Activated T-cell treated with anti-CD3 and anti-CD28 coated beads, Interleukin-2, amount 50 U/mL, for 4 hours (primary cell): ENCODE data around the gene NLRC5. TPM values are rescaled to one million over a fixed set of nuclear protein-coding genes. Genes with fewer than 3 reads are reported as not detected.
A peak's percentile ranks its signal among the peaks of the same experiment; 100 is the strongest.
"Not testable (repeated sequence)": the region's sequence is repeated elsewhere in the genome, so short reads cannot be mapped to it uniquely, and the experiment has no call there.

Experiments
- ATAC-seq, 2 donors: fragments of 200-7000 bp; cut with Tn5 transposase; one replicate each; pipeline ENCODE4 v1.10.0; 2021
- DNase-seq: peaks from one replicate; pipeline ENCODE4 v3.0.0-alpha.2; 2020
- H3K27me3 Mint-ChIP-seq: one replicate; pipeline ENCODE4 v1.8.0; 2021; ENCODE audit warnings: low read depth, mixed read lengths
- H3K36me3 Mint-ChIP-seq: one replicate; pipeline ENCODE4 v1.8.0; 2022; ENCODE audit warnings: mixed read lengths; ENCODE audit not compliant: insufficient read depth
- H3K4me1 Mint-ChIP-seq: one replicate; pipeline ENCODE4 v1.8.0; 2021; ENCODE audit warnings: low read depth, mixed read lengths
- H3K4me3 Mint-ChIP-seq: one replicate; pipeline ENCODE4 v1.8.0; 2021; ENCODE audit warnings: mild to moderate bottlenecking, moderate library complexity, mixed read lengths
- H3K9me3 Mint-ChIP-seq: one replicate; pipeline ENCODE4 v1.8.0; 2021; ENCODE audit warnings: mixed read lengths
- total RNA-seq, 3 donors: library from RNA; stranded (reverse); gene quantifications; one replicate each; pipeline ENCODE4 v1.2.1, GENCODE V29; 2021

The NLRC5 gene
- total RNA-seq, 3 donors from 2014 or later: 143 to 180 (median 158) TPM

- ATAC-seq (no peak), DNase-seq (no peak)
- no peaks in the 10 kb centered on the region for H3K27me3 Mint-ChIP-seq
- peaks cover 90% of the 10 kb centered on the region for H3K4me1 Mint-ChIP-seq
- peaks cover 16% of the 10 kb centered on the region for H3K36me3 Mint-ChIP-seq
- H3K4me3 Mint-ChIP-seq: peak overlapping the region; percentile 19
- no peaks in the 10 kb centered on the region for H3K9me3 Mint-ChIP-seq
Observed at GRCh38 chr16:56997264-56997663, 7.9 kb downstream of the NLRC5 start.

- no peak for DNase-seq
- H3K36me3 Mint-ChIP-seq: peaks cover 16% of the 10 kb centered on the region
- peak overlapping the region; percentile 35 for H3K4me3 Mint-ChIP-seq
- peaks cover 93% of the 10 kb centered on the region for H3K4me1 Mint-ChIP-seq
- ATAC-seq: no peak
- H3K9me3 Mint-ChIP-seq: no peaks in the 10 kb centered on the region
- no peaks in the 10 kb centered on the region for H3K27me3 Mint-ChIP-seq
Observed at GRCh38 chr16:56997931-56998330, 8.6 kb downstream of the NLRC5 start.

- H3K9me3 Mint-ChIP-seq: no peaks in the 10 kb centered on the region
- peaks cover 14% of the 10 kb centered on the region for H3K36me3 Mint-ChIP-seq
- peaks cover 93% of the 10 kb centered on the region for H3K4me1 Mint-ChIP-seq
- H3K4me3 Mint-ChIP-seq: no peak overlapping the region
- H3K27me3 Mint-ChIP-seq: no peaks in the 10 kb centered on the region
- DNase-seq (no peak), ATAC-seq (no peak)
Observed at GRCh38 chr16:56998352-56998751, 9.0 kb downstream of the NLRC5 start.

- ATAC-seq: no peak
- Mint-ChIP-seq H3K4me1 (peaks cover 93% of the 10 kb centered on the region), H3K27me3 (no peaks in the 10 kb centered on the region), H3K4me3 (peak overlapping the region; percentile 70), H3K9me3 (no peaks in the 10 kb centered on the region), H3K36me3 (peaks cover 18% of the 10 kb centered on the region)
- DNase-seq: no peak
Observed at GRCh38 chr16:56998861-56999260, 9.5 kb downstream of the NLRC5 start.

GRCh38 chr16:56999409-57000270 lies 10.3 kb downstream of the NLRC5 start:
- peaks cover 93% of the 10 kb centered on the region for H3K4me1 Mint-ChIP-seq
- H3K4me3 Mint-ChIP-seq: peak overlapping the region; percentile 70
- H3K36me3 Mint-ChIP-seq: peaks cover 24% of the 10 kb centered on the region
- ATAC-seq: peak; percentile 38 to 57
- no peaks in the 10 kb centered on the region for H3K27me3 Mint-ChIP-seq
- no peak for DNase-seq
- H3K9me3 Mint-ChIP-seq: no peaks in the 10 kb centered on the region

- Mint-ChIP-seq H3K27me3 (no peaks in the 10 kb centered on the region), H3K4me1 (peaks cover 95% of the 10 kb centered on the region), H3K9me3 (no peaks in the 10 kb centered on the region), H3K4me3 (peak overlapping the region; percentile 70), H3K36me3 (peaks cover 28% of the 10 kb centered on the region)
- peak; percentile 79 to 90 for ATAC-seq
- DNase-seq: peak; percentile 47
Observed at GRCh38 chr16:57000271-57001025, 11.1 kb downstream of the NLRC5 start.

- DNase-seq (no peak), ATAC-seq (no peak)
- peaks cover 93% of the 10 kb centered on the region for H3K4me1 Mint-ChIP-seq
- H3K36me3 Mint-ChIP-seq: peaks cover 30% of the 10 kb centered on the region
- H3K27me3 Mint-ChIP-seq: no peaks in the 10 kb centered on the region
- H3K4me3 Mint-ChIP-seq: no peak overlapping the region
- no peaks in the 10 kb centered on the region for H3K9me3 Mint-ChIP-seq
Observed at GRCh38 chr16:57001026-57001679, 11.8 kb downstream of the NLRC5 start.

GRCh38 chr16:57003439-57004386 lies 14.4 kb downstream of the NLRC5 start:
- DNase-seq: no peak
- H3K4me3 Mint-ChIP-seq: peak overlapping the region; percentile 14
- H3K9me3 Mint-ChIP-seq: no peaks in the 10 kb centered on the region
- H3K4me1 Mint-ChIP-seq: peaks cover 86% of the 10 kb centered on the region
- H3K36me3 Mint-ChIP-seq: peaks cover 31% of the 10 kb centered on the region
- ATAC-seq: no peak
- H3K27me3 Mint-ChIP-seq: no peaks in the 10 kb centered on the region

GRCh38 chr16:57004387-57005250 lies 15.3 kb downstream of the NLRC5 start:
- no peak for DNase-seq
- no peak for ATAC-seq
- Mint-ChIP-seq H3K27me3 (no peaks in the 10 kb centered on the region), H3K36me3 (peaks cover 31% of the 10 kb centered on the region), H3K9me3 (no peaks in the 10 kb centered on the region), H3K4me1 (peaks cover 84% of the 10 kb centered on the region), H3K4me3 (peak overlapping the region; percentile 31)

- peaks cover 82% of the 10 kb centered on the region for H3K4me1 Mint-ChIP-seq
- not testable (repeated sequence) for ATAC-seq
- H3K36me3 Mint-ChIP-seq: peaks cover 35% of the 10 kb centered on the region
Observed at GRCh38 chr16:57005597-57005996, 16.2 kb downstream of the NLRC5 start.

GRCh38 chr16:57007050-57007449 lies 17.7 kb downstream of the NLRC5 start:
- Mint-ChIP-seq H3K4me3 (no peak overlapping the region), H3K36me3 (peaks cover 29% of the 10 kb centered on the region), H3K4me1 (peaks cover 82% of the 10 kb centered on the region), H3K27me3 (no peaks in the 10 kb centered on the region), H3K9me3 (no peaks in the 10 kb centered on the region)
- no peak for ATAC-seq
- DNase-seq: no peak

More at GRCh38 chr16:57005597-57005996, 16.2 kb downstream of the NLRC5 start:
- H3K4me3 Mint-ChIP-seq, H3K9me3 Mint-ChIP-seq, DNase-seq, H3K27me3 Mint-ChIP-seq: not testable (repeated sequence)

- Mint-ChIP-seq H3K27me3 (no peaks in the 10 kb centered on the region), H3K4me3 (no peak overlapping the region), H3K4me1 (peaks cover 83% of the 10 kb centered on the region), H3K36me3 (peaks cover 28% of the 10 kb centered on the region), H3K9me3 (no peaks in the 10 kb centered on the region)
- DNase-seq (no peak), ATAC-seq (no peak)
Observed at GRCh38 chr16:57007530-57007929, 18.2 kb downstream of the NLRC5 start.

- ATAC-seq (no peak), DNase-seq (no peak)
- Mint-ChIP-seq H3K4me1 (peaks cover 83% of the 10 kb centered on the region), H3K4me3 (no peak overlapping the region), H3K36me3 (peaks cover 26% of the 10 kb centered on the region), H3K27me3 (no peaks in the 10 kb centered on the region), H3K9me3 (no peaks in the 10 kb centered on the region)
Observed at GRCh38 chr16:57008440-57008839, 19.1 kb downstream of the NLRC5 start.
